Endothelial cell of umbilical vein (primary cell): Measurements from ENCODE around the gene RNF125. TPM values are rescaled to one million over a fixed set of nuclear protein-coding genes. Genes with fewer than 3 reads are reported as not detected.

Experiments used
- BruUV-seq: library from RNA; stranded (reverse); fragments of 400-500 nt; replicated peaks from 2 replicates; lab custom pipeline; 2021; lab: Mats Ljungman, UMichigan
- CTCF ChIA-PET: fragments of 300-600, 350-600 bp; sonication (Branson Sonifier 250); formaldehyde crosslinking; loops from one replicate; lab custom pipeline; 2021; ENCODE audit warnings: antibody characterized with exemption, inconsistent platforms; lab: Charles Lee
- POLR2A ChIA-PET: fragments of 300-600, 350-600 bp; sonication (Branson Sonifier 250); formaldehyde crosslinking; loops from one replicate; lab custom pipeline; 2021; ENCODE audit warnings: antibody characterized with exemption, inconsistent platforms; lab: Charles Lee
- DNase-seq: peaks from one replicate; pipeline ENCODE4 v3.0.0-alpha.2; 2011; ENCODE audit warnings: low read depth, low spot score
- FAIRE-seq: peaks from 2 replicates; lab custom pipeline; 2011; peaks lifted over from hg19 to GRCh38; lab: Jason Lieb, UNC
- H2AFZ ChIP-seq: 2 replicates; pipeline ENCODE4 v1.6.0; 2012; ENCODE audit warnings: low read depth, low read length, control low read depth, inconsistent platforms
- H3K27ac ChIP-seq: 2 replicates; pipeline ENCODE4 v1.5.1; 2011; ENCODE audit warnings: low read depth, mild to moderate bottlenecking, control low read depth, low read length, moderate library complexity; ENCODE audit not compliant: insufficient read depth
- H3K27me3 ChIP-seq, 2 experiments: 2 replicates each; pipeline versions ENCODE4 v1.6.0 to v1.6.1; 2011; ENCODE audit warnings: low read length in 2 of 2, mixed read lengths in 1 of 2; ENCODE audit not compliant: control insufficient read depth in 2 of 2, insufficient read depth in 2 of 2
- H3K36me3 ChIP-seq, 2 experiments: 2 replicates in 1 of 2; 3 replicates in 1 of 2; pipeline ENCODE4 v1.5.1; 2011; ENCODE audit warnings: low read length in 2 of 2, mild to moderate bottlenecking in 1 of 2, moderate library complexity in 1 of 2; ENCODE audit not compliant: control insufficient read depth in 2 of 2, insufficient read depth in 2 of 2; ENCODE audit errors: extremely low read depth in 1 of 2
- H3K4me1 ChIP-seq: 3 replicates; pipeline ENCODE4 v1.5.1; 2011; ENCODE audit warnings: mild to moderate bottlenecking, low read length; ENCODE audit not compliant: control insufficient read depth, insufficient read depth; ENCODE audit errors: extremely low read depth
- H3K4me2 ChIP-seq: 2 replicates; pipeline ENCODE4 v1.6.1; 2011; ENCODE audit warnings: low read length, control low read depth, mixed read lengths; ENCODE audit not compliant: insufficient read depth
- H3K4me3 ChIP-seq, 3 experiments: fragments of 200-600 bp in 1 of 3; sonication (generic), shearing (Covaris generic) in 1 of 3; replicated peaks in 1 of 3; 2 replicates each; pipeline ENCODE4 v1.5.1; 2011 to 2016; ENCODE audit warnings: control low read depth in 3 of 3, low read length in 3 of 3, mild to moderate bottlenecking in 2 of 3, inconsistent platforms in 1 of 3, low read depth in 1 of 3, moderate library complexity in 1 of 3; ENCODE audit not compliant: insufficient read depth in 1 of 3
- H3K79me2 ChIP-seq: 2 replicates; pipeline ENCODE4 v1.6.0; 2012; ENCODE audit warnings: low read length, inconsistent platforms; ENCODE audit not compliant: control insufficient read depth, insufficient read depth
- H3K9ac ChIP-seq: replicated peaks from 2 replicates; pipeline ENCODE3; 2011; ENCODE audit warnings: low read length, control low read depth; ENCODE audit not compliant: insufficient read depth; ENCODE audit errors: extremely low read depth
- H3K9me1 ChIP-seq: replicated peaks from 3 replicates; pipeline ENCODE4 v1.6.0; 2011; ENCODE audit warnings: mild to moderate bottlenecking, low read length; ENCODE audit not compliant: control insufficient read depth, insufficient read depth; ENCODE audit errors: extremely low read depth
- H3K9me3 ChIP-seq: replicated peaks from 2 replicates; pipeline ENCODE4 v1.5.1; 2012; ENCODE audit warnings: low read length, inconsistent platforms; ENCODE audit not compliant: control insufficient read depth, insufficient read depth
- H4K20me1 ChIP-seq: replicated peaks from 2 replicates; pipeline ENCODE3; 2011; ENCODE audit warnings: mild to moderate bottlenecking, low read length; ENCODE audit not compliant: control insufficient read depth, insufficient read depth; ENCODE audit errors: extremely low read depth
- EZH2 ChIP-seq: IDR thresholded peaks from 2 replicates; pipeline ENCODE4 v1.6.1; 2012; ENCODE audit warnings: borderline replicate concordance, low read depth, mild to moderate bottlenecking, moderate library complexity, low read length, inconsistent platforms; ENCODE audit not compliant: severe bottlenecking
- FOS ChIP-seq: IDR thresholded peaks from 2 replicates; pipeline ENCODE4 v1.6.1; 2011; ENCODE audit warnings: mild to moderate bottlenecking, low read length, moderate library complexity, borderline replicate concordance; ENCODE audit not compliant: insufficient read depth
- GATA2 ChIP-seq: IDR thresholded peaks from 2 replicates; pipeline ENCODE4 v1.7.0; 2011; ENCODE audit warnings: low read depth, mild to moderate bottlenecking, moderate library complexity, mixed read lengths, low read length; ENCODE audit not compliant: insufficient read length, insufficient read depth
- JUN ChIP-seq: IDR thresholded peaks from 2 replicates; pipeline ENCODE4 v1.6.1; 2011; ENCODE audit warnings: borderline replicate concordance, low read depth; ENCODE audit not compliant: insufficient read length, insufficient read depth
- MYC ChIP-seq: IDR thresholded peaks from one replicate; pipeline ENCODE4 v1.6.1; 2011; ENCODE audit warnings: mild to moderate bottlenecking, low read depth, low read length
- POLR2A ChIP-seq: IDR thresholded peaks from 2 replicates; pipeline ENCODE4 v1.6.1; 2012; ENCODE audit warnings: low read depth, mild to moderate bottlenecking, control low read depth, low read length
- POLR2AphosphoS5 ChIP-seq: IDR thresholded peaks from 2 replicates; pipeline ENCODE4 v1.6.1; 2012; ENCODE audit warnings: low read depth, mild to moderate bottlenecking, control low read depth, low read length, moderate library complexity; ENCODE audit not compliant: insufficient read depth
- dilution Hi-C: fragments of 300-500 bp; cut with MboI; formaldehyde crosslinking; loops from one replicate; pipeline ENCODE4 v1.15.0; 2019; ENCODE audit warnings: low sequenced_read_pairs; ENCODE audit not compliant: extremely low pct_ligation_motif_present
- intact Hi-C: fragments of 100-400 bp; cut with micrococcal nuclease; formaldehyde crosslinking; loops from one replicate; pipeline ENCODE4 v1.10.0; 2022
- polyA plus RNA-seq, 4 experiments: library from polyadenylated mRNA; depleted of rRNA in 3 of 4; stranded (reverse) in 3 of 4; unstranded in 1 of 4; fragments of >200 nt; gene quantifications; 2 replicates each; pipeline versions ENCODE4 v1.2.1 to v1.2.3, GENCODE V29; 2011 to 2012; ENCODE audit warnings: missing spikeins in 1 of 4
- total RNA-seq: library from RNA; stranded (reverse); gene quantifications from 2 replicates; pipeline ENCODE4 v1.2.3, GENCODE V29; 2021
- TF ChIP-seq, protein P1 (sequence below), 2 donors: IDR thresholded peaks; 1 replicate in 1 of 2; 2 replicates in 1 of 2; pipeline ENCODE4 v1.5.1; 2011; ENCODE audit warnings: low read length in 2 of 2, mild to moderate bottlenecking in 2 of 2, moderate library complexity in 2 of 2, control low read depth in 1 of 2, inconsistent platforms in 1 of 2, low read depth in 1 of 2; ENCODE audit not compliant: insufficient read depth in 1 of 2; ENCODE audit errors: extremely low read depth in 1 of 2
- TF ChIP-seq, protein P2 (sequence below): IDR thresholded peaks from 2 replicates; pipeline ENCODE4 v1.6.1; 2011; ENCODE audit not compliant: insufficient read depth, insufficient read length

The RNF125 gene
- total and polyA plus RNA-seq, 2 donors (not counting 3 experiments of a cell fraction or from before 2014, with no cell fraction given), result 0.73 to 1.3 TPM

DNA sequence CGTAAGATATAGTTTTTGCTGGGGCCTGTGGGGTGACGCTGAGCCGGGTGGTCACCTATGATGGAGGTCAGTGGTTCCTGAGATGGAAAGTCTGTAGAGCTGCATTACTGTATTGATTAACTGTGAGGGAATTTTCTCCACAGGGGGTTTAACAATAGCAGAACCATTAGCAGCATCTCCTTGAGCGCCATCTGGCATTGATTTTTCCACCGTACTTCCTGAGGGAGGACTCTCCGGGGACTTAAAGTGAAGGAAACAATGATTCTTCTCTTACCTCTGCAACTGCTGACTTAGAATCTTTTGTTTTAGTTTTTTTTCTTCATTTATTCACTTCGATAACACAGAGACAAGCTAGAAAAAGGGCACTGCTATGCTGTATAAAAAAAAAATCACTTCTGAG is 22.6 kb upstream of the RNF125 start:
- TF ChIP-seq, protein P1, sequence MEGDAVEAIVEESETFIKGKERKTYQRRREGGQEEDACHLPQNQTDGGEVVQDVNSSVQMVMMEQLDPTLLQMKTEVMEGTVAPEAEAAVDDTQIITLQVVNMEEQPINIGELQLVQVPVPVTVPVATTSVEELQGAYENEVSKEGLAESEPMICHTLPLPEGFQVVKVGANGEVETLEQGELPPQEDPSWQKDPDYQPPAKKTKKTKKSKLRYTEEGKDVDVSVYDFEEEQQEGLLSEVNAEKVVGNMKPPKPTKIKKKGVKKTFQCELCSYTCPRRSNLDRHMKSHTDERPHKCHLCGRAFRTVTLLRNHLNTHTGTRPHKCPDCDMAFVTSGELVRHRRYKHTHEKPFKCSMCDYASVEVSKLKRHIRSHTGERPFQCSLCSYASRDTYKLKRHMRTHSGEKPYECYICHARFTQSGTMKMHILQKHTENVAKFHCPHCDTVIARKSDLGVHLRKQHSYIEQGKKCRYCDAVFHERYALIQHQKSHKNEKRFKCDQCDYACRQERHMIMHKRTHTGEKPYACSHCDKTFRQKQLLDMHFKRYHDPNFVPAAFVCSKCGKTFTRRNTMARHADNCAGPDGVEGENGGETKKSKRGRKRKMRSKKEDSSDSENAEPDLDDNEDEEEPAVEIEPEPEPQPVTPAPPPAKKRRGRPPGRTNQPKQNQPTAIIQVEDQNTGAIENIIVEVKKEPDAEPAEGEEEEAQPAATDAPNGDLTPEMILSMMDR (IDR thresholded peaks at IDR 0.05; ENCODE audit: extremely low read depth in 1 of 2, insufficient read depth in 1 of 2, low read depth in 1 of 2, low read length in 2 of 2), result no peak
- no peak for TF ChIP-seq JUN
- TF ChIP-seq FOS, result no peak
- no peak for TF ChIP-seq EZH2
- TF ChIP-seq, protein P2, sequence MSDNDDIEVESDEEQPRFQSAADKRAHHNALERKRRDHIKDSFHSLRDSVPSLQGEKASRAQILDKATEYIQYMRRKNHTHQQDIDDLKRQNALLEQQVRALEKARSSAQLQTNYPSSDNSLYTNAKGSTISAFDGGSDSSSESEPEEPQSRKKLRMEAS, result no peak
- no peak for TF ChIP-seq GATA2
- TF ChIP-seq MYC, result no peak
- no peak for TF ChIP-seq POLR2AphosphoS5
- no peak for TF ChIP-seq POLR2A
- H2AFZ ChIP-seq, result no peak overlapping the region
- H3K79me2 ChIP-seq, result no peaks in the 10 kb centered on the region
- intact Hi-C loops, result no loop called here
- dilution Hi-C loops, result no loop called here
- DNase-seq, result no peak
- H3K36me3 ChIP-seq, result no peaks in the 10 kb centered on the region
- H4K20me1 ChIP-seq, result no peaks in the 10 kb centered on the region
- no TSS peak for BruUV-seq
- no peak overlapping the region for H3K27ac ChIP-seq
- no peaks in the 10 kb centered on the region for H3K27me3 ChIP-seq
- H3K4me2 ChIP-seq, result no peak overlapping the region
- H3K9me1 ChIP-seq, result no peaks in the 10 kb centered on the region
- POLR2A ChIA-PET, result no interaction called here
- no peak overlapping the region for H3K4me3 ChIP-seq
- CTCF ChIA-PET, result interaction anchor here (2.0 kb wide), 1 partner anchor 19 kb away, joined by 6 read pairs; no protein-coding TSS in a partner anchor
- no peak overlapping the region for H3K9ac ChIP-seq
- FAIRE-seq, result no peak
- no peaks in the 10 kb centered on the region for H3K9me3 ChIP-seq
- H3K4me1 ChIP-seq, result no peaks in the 10 kb centered on the region
